Caco-2 (cell line): Measurements from ENCODE around the gene ANAPC7. TPM values are rescaled to one million over a fixed set of nuclear protein-coding genes. Genes with fewer than 3 reads are reported as not detected.

Experiments used
- BruUV-seq: library from RNA; stranded (reverse); fragments of 400-500 nt; replicated peaks from 2 replicates; lab custom pipeline; 2021; lab: Mats Ljungman, UMichigan
- CTCF ChIA-PET: fragments of 300-600 bp; sonication (Branson Sonifier 250); formaldehyde crosslinking; loops from one replicate; lab custom pipeline; 2022; ENCODE audit warnings: antibody characterized with exemption; lab: Charles Lee
- POLR2A ChIA-PET: fragments of 300-600 bp; sonication (Branson Sonifier 250); formaldehyde crosslinking; loops from one replicate; lab custom pipeline; 2022; ENCODE audit warnings: antibody characterized with exemption; lab: Charles Lee
- DNase-seq, 2 experiments: peaks; one replicate each; pipeline versions ENCODE4 v3.0.0 to v3.0.0-alpha.2; 2020 to 2022
- H3K27me3 ChIP-seq: replicated peaks from 2 replicates; pipeline ENCODE4 v1.6.0; 2011; ENCODE audit warnings: low read length; ENCODE audit not compliant: control insufficient read depth, insufficient read depth
- H3K36me3 ChIP-seq: 2 replicates; pipeline ENCODE4 v1.5.1; 2011; ENCODE audit warnings: low read length; ENCODE audit not compliant: control insufficient read depth, insufficient read depth
- H3K4me1 ChIP-seq: fragments of 250-450 bp; sonication (Bioruptor Pico); 2 replicates; pipeline ENCODE4 v1.5.1; 2020; ENCODE audit warnings: mild to moderate bottlenecking
- H3K4me3 ChIP-seq: 2 replicates; pipeline ENCODE4 v1.5.1; 2011; ENCODE audit warnings: low read depth, mild to moderate bottlenecking, control low read depth, low read length
- H3K9me3 ChIP-seq: fragments of 250-450 bp; sonication (Bioruptor Pico); 2 replicates; pipeline ENCODE4 v1.5.1; 2020; ENCODE audit warnings: mild to moderate bottlenecking, moderate library complexity
- H3K27ac Mint-ChIP-seq: one replicate; pipeline ENCODE4 v1.8.0; 2022; ENCODE audit warnings: mixed read lengths; ENCODE audit not compliant: unreplicated experiment
- H3K27me3 Mint-ChIP-seq: one replicate; pipeline ENCODE4 v1.8.0; 2022; ENCODE audit warnings: mixed read lengths; ENCODE audit not compliant: insufficient read depth, unreplicated experiment
- H3K36me3 Mint-ChIP-seq: one replicate; pipeline ENCODE4 v1.8.0; 2022; ENCODE audit warnings: mild to moderate bottlenecking, mixed read lengths; ENCODE audit not compliant: insufficient read depth, unreplicated experiment
- H3K4me1 Mint-ChIP-seq: one replicate; pipeline ENCODE4 v1.8.0; 2022; ENCODE audit warnings: low read depth, mixed read lengths; ENCODE audit not compliant: unreplicated experiment
- H3K4me3 Mint-ChIP-seq: one replicate; pipeline ENCODE4 v1.8.0; 2022; ENCODE audit warnings: mild to moderate bottlenecking, moderate library complexity, mixed read lengths; ENCODE audit not compliant: unreplicated experiment
- H3K9me3 Mint-ChIP-seq: one replicate; pipeline ENCODE4 v1.8.0; 2022; ENCODE audit warnings: mixed read lengths; ENCODE audit not compliant: unreplicated experiment
- CTCF ChIP-seq, 2 experiments: fragments of 200-600 bp in 1 of 2; IDR thresholded peaks; 1 replicate in 1 of 2; 2 replicates in 1 of 2; pipeline versions ENCODE4 v1.5.1 to v1.8.0; 2011 to 2022; ENCODE audit warnings: antibody characterized with exemption in 1 of 2, control low read depth in 1 of 2, inconsistent platforms in 1 of 2, low read depth in 1 of 2, low read length in 1 of 2, mild to moderate bottlenecking in 1 of 2, moderate library complexity in 1 of 2; ENCODE audit not compliant: insufficient read depth in 1 of 2, severe bottlenecking in 1 of 2, unreplicated experiment in 1 of 2
- intact Hi-C: fragments of 100-400 bp; cut with micrococcal nuclease; formaldehyde crosslinking; loops from one replicate; pipeline ENCODE4 v1.10.0; 2022; ENCODE audit not compliant: unreplicated experiment
- total RNA-seq: library from RNA; stranded (reverse); gene quantifications from 2 replicates; pipeline ENCODE4 v1.2.3, GENCODE V29; 2022

Gene ANAPC7
- total RNA-seq, 1 experiment from 2014 or later: 93.8 TPM

GRCh38 chr12:110330124-110330523, 73.4 kb downstream of the ANAPC7 start:
- no peak overlapping the region for H3K4me3 ChIP-seq
- no peaks in the 10 kb centered on the region for H3K27me3 ChIP-seq
- H3K9me3 ChIP-seq: no peaks in the 10 kb centered on the region
- no peak for DNase-seq
- ChIA-PET POLR2A (interaction anchor here (0.7 kb wide), 1 partner anchor 145 kb away, joined by 3 read pairs; no protein-coding TSS in a partner anchor), CTCF (interaction anchor here (0.6 kb wide), 1 partner anchor 206 kb away, joined by 5 read pairs; the partner anchor contains the start of gene IFT81)
- TF ChIP-seq CTCF (IDR thresholded peaks at IDR 0.05; ENCODE audit: insufficient read depth in 1 of 2, low read depth in 1 of 2, low read length in 1 of 2, severe bottlenecking in 1 of 2, unreplicated experiment in 1 of 2): no peak
- no peaks in the 10 kb centered on the region for H3K4me1 ChIP-seq
- Mint-ChIP-seq H3K27me3 (no peaks in the 10 kb centered on the region), H3K4me1 (no peaks in the 10 kb centered on the region), H3K27ac (no peak overlapping the region), H3K36me3 (peaks cover 96% of the 10 kb centered on the region), H3K9me3 (no peaks in the 10 kb centered on the region), H3K4me3 (no peak overlapping the region)
- no TSS peak for BruUV-seq
- peaks cover 4% of the 10 kb centered on the region for H3K36me3 ChIP-seq
- intact Hi-C loops: no loop called here

- no peak for DNase-seq
- Mint-ChIP-seq H3K27ac (no peak overlapping the region), H3K36me3 (peaks cover 93% of the 10 kb centered on the region), H3K4me1 (no peaks in the 10 kb centered on the region), H3K9me3 (no peaks in the 10 kb centered on the region), H3K4me3 (no peak overlapping the region), H3K27me3 (no peaks in the 10 kb centered on the region)
- no peak overlapping the region for H3K4me3 ChIP-seq
- H3K27me3 ChIP-seq: no peaks in the 10 kb centered on the region
- no peaks in the 10 kb centered on the region for H3K9me3 ChIP-seq
- TF ChIP-seq CTCF (IDR thresholded peaks at IDR 0.05; ENCODE audit: insufficient read depth in 1 of 2, low read depth in 1 of 2, low read length in 1 of 2, severe bottlenecking in 1 of 2, unreplicated experiment in 1 of 2): no peak
- intact Hi-C loops: no loop called here
- H3K4me1 ChIP-seq: no peaks in the 10 kb centered on the region
- no TSS peak for BruUV-seq
- CTCF ChIA-PET: interaction anchor here (0.6 kb wide), 1 partner anchor 206 kb away, joined by 5 read pairs; the partner anchor contains the start of gene IFT81
- POLR2A ChIA-PET: no interaction called here
- H3K36me3 ChIP-seq: peaks cover 2% of the 10 kb centered on the region; the same call in 1 of the 2 replicates
Observed at GRCh38 chr12:110329710-110330109, 73.8 kb downstream of the ANAPC7 start.

Other genes with a start within 250 kb of the ANAPC7 start
- 252 and 262 TPM in 2 replicates for gene ATP2A2, start 122.5 kb downstream of the ANAPC7 start, total RNA-seq
- gene ARPC3, start 46.6 kb upstream of the ANAPC7 start, total RNA-seq: 302 and 309 TPM in 2 replicates
- gene GPN3, start 64.5 kb upstream of the ANAPC7 start, total RNA-seq: 35.0 and 39.0 TPM in 2 replicates
- 13.1 and 15.9 TPM in 2 replicates for gene FAM216A, start 65.1 kb upstream of the ANAPC7 start, total RNA-seq
- gene VPS29, start 98.4 kb upstream of the ANAPC7 start, total RNA-seq: 127 and 132 TPM in 2 replicates
- gene RAD9B, start 98.6 kb upstream of the ANAPC7 start, total RNA-seq: 2.8 and 3.8 TPM in 2 replicates
- 18.2 and 19.0 TPM in 2 replicates for gene PPTC7, start 179.6 kb upstream of the ANAPC7 start, total RNA-seq
- gene TCTN1, start 210.4 kb upstream of the ANAPC7 start, total RNA-seq: 13.6 and 13.8 TPM in 2 replicates